Activated T-helper 1 cell treated with Interleukin-2 at 50 U/mL for 16 hours (primary cell): Measurements from ENCODE around the gene HPX.
"Not testable (repeated sequence)": the region's sequence is repeated elsewhere in the genome, so short reads cannot be mapped to it uniquely, and the experiment has no call there.

Experiments
- DNase-seq: peaks from one replicate; pipeline ENCODE4 v3.0.0-alpha.2; 2020; ENCODE audit warnings: low read depth

HPX gene

DNA sequence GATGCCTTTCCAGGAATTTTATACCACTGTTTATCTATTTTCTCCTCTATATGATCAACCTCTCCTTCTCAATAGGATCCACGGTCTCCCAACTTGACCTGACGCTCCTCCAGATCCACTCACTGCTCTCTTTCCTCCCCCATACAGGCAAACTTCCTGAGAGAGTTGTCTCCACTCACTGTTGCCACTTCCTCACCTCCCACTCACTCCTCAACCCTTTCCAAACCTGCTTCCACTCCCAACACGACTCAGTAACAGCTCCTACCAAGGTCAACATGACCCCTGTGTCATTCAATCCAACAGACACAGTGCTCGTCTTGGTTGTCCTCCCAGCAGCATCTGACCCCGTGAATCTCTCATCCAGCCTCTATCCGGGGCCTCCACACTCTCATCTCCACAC, 25.0 kb downstream of the HPX start:
- DNase-seq = no peak

DNA sequence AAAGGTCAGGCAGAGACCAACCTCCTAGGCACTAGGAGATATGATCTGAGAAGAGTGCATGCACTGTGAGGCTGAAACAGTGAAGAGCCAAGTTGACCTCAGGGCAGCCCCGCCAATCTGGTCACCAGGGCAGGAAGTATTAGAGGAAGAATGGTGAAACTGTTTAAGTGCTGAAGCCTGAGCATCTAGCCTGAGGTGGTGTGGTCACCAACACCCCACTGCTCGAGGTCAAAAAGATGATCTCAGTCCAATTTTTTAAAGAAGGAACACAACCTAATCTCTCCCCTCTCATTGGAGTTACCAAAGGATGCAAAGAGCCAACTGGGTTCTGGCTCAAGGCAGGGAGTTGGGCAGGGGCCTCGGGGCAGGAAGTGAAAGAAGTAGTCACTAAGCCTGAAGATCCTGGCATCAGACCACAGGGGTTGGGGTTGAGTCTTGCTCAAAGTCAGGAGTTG, 25.9 kb downstream of the HPX start:
- DNase-seq = no peak

DNA sequence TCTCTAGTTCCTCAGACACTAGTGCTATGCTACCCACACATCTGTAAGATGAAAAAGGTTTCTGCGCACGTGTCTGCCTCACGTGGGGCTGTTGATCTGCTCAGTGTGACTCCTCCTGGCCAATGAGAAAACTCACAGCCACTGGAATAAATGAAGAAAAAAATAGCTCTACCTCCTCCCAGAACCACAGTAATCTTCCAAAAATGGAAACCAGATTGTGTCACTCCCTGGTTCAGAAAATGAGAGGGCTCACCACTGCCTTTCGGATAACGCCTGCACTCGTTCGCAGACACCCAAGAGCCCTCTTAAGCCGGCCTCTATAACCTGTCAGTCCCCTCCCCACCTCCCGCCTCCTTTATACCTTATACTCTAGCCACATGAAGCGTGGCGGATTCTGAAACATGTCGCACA, 27.0 kb downstream of the HPX start:
- peak; percentile 36 for DNase-seq

DNA sequence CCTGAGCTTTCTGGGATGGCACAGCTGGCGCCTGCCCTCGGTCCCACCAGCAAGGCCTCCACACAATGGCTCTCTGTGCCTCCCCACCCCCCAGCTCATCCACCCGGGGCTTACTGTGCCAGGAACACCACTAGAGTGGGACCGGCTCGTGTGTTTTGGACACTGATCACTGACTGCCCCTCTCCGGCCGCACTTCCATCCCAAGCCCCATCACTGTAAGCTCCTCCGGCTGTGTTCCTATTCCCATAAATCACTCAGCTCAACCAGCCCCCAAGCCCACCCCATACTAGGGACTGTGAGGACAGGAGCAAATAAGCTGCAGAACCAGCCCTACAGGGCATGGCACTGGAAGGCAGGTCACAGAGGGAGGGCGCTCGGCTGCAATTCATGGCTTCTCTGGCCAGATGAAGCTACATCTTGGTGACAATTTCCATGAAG, 29.2 kb downstream of the HPX start:
- no peak for DNase-seq

DNA sequence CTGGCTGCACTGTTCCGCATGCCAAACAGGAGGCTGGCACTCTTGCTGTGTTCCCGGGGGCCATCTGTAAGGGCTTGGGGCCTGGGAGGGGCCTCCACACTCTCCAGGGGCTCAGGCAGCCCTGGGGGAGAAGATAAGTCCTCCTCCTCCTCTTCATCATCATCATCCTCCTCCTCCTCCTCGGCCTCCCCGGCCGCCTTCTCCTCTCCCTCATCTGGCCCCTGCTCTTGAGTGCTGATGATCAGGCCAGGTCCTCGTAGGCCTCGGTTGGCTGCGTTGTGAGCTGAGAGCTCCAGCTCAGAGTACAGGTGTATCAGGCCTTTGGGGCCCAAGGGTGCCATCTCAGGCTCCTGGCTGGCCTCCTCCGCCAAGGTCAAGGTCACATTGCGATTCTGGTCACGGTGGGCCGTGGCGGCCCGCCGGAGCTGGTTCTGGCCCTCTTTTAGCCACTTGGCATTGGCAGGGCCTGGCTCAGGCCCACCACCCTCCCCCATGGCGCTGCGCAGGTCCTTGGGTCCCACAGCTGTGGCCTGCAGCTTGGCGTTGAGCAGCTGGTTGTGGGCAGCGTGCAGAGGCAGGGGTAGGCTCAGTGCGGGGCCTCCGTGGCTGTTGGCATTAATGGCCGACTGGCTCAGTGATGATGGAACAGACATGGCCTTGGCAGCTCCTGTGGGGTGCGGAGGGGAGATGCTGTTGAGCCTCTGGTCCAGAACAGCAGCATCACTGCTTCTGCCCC, 29.9 kb downstream of the HPX start:
- DNase-seq = no peak

DNA sequence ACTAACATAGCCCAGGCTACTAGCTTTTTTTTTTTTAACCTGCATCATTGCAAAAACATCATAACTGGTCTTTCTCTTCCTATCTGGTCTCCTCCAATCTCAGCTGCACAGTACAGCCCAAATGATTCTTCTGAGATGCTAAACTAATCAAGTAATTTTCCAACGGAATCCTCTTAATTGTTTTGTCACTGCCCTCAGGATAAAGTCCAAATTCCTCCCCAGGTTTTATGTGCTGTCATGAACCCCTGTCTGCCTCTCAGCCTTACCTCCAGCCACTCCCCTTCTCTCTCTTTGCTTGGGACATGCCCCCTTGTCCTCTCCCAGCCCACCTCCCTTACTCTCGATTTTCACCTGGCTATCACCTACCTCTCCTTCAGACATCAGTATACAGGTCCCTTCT, 34.4 kb downstream of the HPX start:
- no peak for DNase-seq

DNA sequence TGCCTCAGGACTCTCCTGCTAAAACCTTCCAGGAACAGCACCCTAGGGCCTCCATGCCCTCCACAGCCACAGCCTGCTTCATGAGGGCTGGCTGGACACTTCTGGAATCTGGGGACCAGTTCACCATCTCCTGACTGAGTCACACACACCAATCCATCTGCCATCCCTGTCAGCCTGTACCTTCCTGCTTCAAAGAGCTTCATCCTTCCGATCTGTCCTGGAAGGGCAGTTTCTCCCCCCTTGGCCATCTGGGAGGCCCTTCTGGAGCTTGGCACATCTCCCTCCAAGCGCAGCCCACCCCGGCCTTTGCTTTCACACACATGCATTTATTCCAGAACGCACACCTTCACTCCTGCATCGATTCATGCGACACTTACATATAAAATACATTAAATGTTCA, 34.9 kb downstream of the HPX start:
- no peak for DNase-seq

DNA sequence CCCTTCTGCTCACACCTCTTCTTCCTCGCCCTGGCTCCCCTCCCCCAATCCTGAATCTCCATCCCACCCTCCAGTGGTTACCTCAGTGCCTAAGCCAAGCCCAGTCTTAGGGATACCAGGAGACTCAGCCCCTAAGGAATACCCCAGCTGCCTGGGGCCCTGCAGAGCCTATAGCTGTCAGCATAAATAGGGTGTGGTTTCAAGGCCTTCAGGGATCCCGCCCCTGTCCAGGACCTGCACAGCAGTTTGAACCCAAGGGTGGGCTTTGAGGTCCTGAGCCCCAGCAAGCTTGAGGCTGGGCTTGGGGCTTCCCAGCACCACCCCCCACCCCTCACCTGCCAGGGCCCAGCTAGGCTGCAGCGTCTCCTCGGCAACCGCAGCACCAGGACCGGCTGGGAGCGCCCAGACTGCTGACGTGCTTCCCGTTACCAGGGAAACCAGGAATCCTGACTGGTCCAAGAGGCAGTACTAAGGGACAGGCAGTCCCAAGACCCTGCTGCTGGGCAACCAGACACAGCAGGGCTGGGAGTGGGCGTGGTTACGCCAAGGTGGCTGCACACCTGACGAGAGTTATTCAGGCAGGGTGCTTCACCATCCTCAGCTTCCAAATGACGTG, 35.6 kb downstream of the HPX start:
- DNase-seq = no peak

DNA sequence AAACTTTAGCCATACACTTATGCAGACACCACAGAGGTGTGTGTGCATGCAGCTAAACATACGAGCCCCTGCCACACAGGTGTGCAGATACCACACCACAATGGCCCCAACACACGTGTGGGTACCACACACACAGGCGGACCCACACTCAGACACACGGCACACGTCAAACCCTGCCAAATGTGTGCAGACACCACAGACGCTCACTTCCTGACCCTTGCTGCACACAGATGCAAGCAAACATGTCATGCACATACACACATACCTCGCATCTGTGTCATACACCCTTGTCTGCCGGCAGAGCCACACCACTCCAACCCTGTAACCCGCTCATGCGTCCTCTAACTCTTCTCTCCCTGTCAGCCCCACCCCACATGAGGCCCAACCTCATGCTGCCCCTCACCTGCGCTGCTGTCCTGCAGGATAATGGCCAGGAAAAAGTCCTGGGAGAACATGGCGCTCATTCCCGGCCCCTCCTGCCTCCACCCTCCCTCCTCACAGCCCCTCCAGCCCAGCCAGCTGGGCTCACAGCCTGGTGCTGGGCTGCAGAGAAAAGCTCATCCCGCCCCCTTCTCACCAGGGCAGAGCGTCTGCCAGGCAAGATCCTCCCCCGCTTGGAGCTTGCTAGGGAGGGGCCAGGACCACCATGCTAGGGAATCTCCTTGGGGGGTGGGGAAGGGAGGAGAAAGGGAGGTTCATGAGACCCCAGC, 36.3 kb downstream of the HPX start:
- peak; percentile 21 for DNase-seq

DNA sequence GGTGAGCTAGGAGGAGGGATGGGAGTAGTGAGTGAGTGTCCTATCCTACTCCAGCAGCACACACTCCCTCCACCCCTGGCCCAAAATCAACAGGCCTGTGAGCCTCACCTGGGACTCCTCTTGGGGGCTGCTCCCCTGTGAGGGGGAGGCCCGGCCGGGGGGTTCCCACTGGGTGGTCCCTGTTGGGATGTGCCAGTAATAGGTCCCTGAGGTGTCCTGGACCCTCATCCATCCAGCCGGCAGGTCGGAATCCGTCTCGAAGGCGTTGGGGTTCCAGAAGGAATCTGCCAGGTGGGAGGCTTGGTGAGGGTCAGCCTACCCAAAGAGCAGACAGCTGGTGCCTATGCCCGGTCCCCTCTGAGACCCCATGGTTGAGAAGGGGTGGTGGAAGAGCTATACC, 37.2 kb downstream of the HPX start:
- no peak for DNase-seq

DNA sequence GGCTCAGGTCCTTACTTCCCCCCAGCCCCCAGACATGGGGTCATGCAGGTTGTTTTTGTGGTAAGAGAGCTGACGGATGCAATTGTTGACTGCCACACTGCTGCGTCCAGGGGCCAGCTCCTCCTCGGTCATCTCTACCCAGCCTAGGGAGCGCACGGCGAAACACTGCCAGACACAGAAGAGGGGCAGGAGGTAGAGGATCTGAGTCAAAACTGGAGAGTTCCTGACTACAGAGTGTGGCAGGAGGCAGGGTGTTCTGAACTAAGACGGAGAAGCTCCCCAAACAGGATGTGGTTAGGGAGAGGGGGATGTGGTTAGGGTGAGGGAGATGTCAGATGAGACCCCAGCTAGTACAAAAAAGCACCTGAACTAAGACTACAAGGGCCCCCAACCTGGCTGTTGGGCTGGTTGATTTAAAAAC, 38.2 kb downstream of the HPX start:
- DNase-seq = peak; percentile 64

DNA sequence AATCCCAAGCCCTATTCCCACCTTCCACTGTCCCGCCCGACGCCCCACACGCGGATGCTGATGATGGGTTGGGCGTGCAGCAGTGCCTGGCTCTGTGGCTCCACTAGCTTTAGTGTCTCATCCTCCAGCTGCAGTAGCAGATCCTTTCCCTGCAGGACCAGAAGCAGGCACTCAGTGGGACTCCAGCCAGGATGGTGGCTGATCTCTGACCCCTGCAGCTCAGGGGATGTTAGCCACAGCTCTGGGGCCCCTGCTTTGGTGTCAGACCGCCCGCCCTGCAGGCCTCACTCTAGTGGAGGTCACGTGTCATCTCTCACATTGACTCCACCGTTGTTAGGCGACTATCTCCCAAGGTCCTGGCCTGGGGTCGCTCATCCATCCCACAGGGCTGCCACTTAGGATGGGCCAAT, 38.7 kb downstream of the HPX start:
- DNase-seq = no peak

DNA sequence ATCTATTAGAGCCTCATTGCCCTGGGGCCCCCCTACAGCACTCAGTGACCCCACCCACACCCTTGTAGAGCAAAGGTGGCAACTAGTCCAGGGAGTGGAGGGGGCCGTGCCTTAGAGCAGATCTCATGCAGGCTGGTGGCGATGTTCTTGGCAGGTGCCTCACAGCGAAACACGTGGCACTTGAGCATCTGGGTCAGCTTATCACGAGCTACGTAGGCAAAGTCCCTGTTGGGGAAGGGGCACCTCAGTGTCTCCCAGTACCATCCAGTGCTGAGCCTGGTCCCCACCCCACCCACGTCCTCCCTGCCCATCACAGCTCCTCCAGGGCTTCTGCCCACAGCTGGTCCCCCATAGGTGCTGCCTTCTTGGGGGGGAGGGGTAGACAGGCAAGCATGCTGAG, 39.3 kb downstream of the HPX start:
- no peak for DNase-seq

DNA sequence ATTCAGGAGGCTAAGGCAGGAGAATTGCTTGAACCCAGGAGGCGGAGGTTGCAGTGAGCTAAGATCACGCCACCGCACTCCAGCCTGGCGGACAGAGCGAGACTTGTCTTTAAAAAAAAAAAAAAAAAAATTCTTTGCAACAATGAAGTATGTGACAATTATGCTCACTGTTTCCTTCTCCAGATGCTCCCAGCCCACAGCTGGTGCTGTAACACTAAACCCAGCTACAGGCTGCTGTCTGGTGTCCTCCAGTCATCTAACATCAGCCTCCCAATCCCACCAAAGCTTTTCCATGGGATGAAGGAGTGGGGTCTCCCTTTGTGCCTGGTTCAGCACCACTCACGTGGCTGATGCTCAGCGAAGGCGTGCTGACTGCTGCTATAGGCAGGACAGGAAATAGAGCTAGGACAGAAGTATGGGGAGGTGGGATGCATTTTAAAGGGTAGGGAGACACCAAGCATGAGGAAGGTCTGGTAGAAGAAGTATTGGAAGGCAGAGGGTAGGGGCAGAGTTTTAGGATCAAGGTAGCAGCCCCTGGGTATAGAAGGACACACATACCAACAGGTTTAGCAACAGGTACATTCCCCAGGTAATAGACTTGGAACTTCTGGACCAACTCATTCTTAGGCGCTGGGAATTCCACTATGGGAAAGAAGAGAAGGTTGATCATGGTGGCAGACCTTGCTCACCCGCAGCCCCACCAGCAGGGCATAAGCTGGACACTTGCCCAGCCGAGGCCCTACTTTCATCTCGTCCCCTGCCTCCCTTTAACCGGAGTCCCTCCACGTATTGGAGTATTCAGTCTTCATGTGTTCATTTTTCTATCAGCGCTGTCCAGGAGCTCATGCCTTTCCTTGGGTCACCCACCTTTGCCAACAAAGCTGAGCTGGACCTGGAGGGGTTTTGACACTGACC, 40.1 kb downstream of the HPX start:
- DNase-seq = no peak

DNA sequence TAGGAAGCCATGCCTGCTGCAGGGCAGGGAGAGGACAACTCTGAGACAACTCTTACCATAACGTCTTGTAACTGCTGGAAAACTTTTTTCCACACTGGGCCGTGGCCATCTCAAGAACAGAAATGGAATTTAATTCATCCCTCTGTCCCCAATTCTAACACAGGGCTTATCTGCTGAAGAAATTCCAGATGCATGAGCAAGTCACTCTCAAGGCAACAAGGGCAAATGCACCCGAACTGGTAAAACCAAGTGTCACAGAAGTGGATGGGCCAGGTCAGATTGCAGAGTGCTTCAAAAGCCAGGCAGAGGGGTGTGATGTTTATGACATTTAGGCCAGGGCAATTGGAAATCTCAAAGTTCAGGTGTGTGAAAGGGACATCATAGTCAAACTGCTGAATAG, 43.2 kb downstream of the HPX start:
- DNase-seq = no peak

DNA sequence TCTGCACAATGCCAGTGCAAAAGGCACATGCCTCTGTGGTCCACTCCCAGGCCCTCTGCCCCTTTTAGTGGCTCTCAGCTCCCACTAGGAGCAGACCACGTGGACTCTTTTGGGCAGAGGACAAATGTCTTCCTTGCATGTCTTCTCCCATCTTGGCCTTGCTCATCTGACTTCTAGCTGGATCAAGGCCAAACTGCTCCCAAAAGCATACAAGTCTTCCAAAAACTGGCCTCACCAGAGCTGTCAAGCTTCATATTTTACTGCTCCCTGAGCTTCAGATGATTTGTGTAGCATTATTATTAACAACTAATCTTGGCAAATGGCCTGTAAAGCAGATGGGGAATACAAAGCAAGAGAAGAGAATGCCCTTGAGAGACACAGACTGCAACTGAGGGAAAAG, 43.6 kb downstream of the HPX start:
- no peak for DNase-seq

DNA sequence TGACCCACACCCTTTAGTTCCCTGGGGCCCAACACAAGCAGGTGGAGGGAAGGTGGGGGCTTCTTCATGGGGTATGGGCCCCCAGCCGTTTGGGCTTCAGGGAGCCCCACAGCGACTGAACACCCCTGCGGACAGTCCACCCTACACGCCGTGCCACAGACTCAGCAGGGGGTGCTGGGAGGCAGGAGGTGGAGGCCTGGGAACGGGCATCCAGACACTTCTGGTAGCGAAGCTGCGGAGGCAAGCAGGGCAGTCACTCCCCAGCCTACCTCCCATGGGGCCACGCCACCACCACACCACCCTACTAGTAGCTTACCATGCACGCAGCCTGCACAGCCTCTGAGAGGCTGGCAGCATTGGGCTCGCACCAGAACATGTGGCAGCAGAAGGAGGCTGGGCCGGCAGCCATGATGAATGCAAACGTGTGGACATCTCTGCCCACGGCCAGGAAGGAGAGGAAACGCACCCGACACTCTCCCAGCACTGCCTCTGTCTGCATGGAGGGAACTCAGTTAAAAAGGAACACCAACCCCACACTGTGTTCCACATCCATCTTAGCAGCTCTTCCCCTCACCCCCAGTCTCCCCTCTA, 45.2 kb downstream of the HPX start:
- DNase-seq = no peak

DNA sequence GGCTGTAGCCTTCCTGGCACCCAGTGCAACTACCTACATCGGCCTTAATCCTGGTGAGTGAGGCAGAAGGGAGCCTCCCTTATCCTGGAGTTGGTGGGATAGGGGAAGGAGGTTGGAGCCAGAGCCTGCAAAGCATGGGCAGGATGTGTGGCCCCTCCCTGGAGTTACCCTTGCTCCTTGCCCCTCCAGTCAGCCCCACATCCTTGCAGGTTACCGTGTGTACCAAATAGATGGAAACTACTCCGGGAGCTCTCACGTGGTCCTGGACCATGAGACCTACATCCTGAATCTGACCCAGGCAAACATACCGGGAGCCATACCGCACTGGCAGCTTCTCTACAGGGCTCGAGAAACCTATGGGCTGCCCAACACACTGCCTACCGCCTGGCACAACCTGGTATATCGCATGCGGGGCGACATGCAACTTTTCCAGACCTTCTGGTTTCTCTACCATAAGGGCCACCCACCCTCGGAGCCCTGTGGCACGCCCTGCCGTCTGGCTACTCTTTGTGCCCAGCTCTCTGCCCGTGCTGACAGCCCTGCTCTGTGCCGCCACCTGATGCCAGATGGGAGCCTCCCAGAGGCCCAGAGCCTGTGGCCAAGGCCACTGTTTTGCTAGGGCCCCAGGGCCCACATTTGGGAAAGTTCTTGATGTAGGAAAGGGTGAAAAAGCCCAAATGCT, 46.7 kb downstream of the HPX start:
- DNase-seq = no peak

DNA sequence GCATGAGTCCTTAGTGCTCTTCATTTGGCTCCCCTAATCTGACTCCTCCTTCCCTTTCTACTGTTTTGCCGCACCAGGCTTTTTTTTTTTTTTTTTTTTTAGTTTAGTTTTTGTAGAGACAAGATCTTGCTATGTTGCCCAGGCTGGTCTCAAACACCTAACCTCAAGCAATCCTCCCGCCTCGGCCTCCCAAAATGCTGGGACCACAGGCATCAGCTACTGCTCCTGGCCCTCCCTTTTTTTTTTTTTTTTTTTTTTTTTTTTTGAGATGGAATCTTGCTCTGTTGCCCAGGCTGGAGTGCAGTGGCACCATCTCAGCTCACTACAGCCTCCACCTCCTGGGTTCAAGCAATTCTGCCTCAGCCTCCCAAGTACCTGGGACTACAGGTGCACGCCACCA, 48.5 kb downstream of the HPX start:
- not testable (repeated sequence) for DNase-seq

DNA sequence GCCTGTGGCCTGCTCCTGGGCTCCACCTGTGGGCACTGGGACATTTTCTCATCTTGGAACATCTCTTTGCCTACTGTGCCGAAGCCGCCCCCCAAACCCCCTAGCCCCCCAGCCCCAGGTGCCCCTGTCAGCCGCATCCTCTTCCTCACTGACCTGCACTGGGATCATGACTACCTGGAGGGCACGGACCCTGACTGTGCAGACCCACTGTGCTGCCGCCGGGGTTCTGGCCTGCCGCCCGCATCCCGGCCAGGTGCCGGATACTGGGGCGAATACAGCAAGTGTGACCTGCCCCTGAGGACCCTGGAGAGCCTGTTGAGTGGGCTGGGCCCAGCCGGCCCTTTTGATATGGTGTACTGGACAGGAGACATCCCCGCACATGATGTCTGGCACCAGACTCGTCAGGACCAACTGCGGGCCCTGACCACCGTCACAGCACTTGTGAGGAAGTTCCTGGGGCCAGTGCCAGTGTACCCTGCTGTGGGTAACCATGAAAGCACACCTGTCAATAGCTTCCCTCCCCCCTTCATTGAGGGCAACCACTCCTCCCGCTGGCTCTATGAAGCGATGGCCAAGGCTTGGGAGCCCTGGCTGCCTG, 49.2 kb downstream of the HPX start:
- DNase-seq = no peak
